ENCODE results near the gene TMCC3. TPM values are rescaled to one million over a fixed set of nuclear protein-coding genes. Genes with fewer than 3 reads are reported as not detected.

The TMCC3 gene
- total and polyA plus RNA-seq, 2 of the 13 experiments (the other 11 are each of a cell fraction or from before 2014, with no cell fraction given): not detected

DNA sequence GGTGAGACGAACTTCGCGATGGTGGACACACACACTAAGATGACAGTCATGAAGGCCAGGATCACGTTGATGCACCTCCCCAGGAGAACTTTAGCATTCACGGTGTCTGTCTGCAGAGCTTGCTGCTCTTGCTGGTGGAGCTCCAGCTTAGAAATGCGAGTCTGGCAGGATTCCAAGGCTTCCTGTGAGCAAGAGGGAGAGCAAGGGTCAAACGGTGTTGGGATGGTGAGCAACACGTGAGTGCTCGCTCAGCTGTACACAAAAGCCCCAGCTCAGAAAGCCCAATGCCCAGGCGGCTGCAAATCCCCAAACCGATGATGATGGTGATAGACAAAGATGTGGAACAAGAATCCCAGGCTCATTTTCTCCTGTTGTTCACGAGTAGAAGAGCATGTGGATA is 78.8 kb downstream of the TMCC3 start (continued):
- TF ChIP-seq EP300 (IDR thresholded peaks at IDR 0.05; ENCODE audit: low read depth in 2 of 2, low read length in 2 of 2) (0 out of 4 replicates have a peak, but pooled peaks of 1 of the 2 experiments have one; percentile 34), EP300 (CRISPR knock-in tag; IDR thresholded peaks at IDR 0.05; ENCODE audit: borderline replicate concordance) (no peak), ZNF431 (CRISPR knock-in tag; IDR thresholded peaks at IDR 0.05; ENCODE audit: borderline replicate concordance, low read depth) (no peak), KDM2A (CRISPR knock-in tag; IDR thresholded peaks at IDR 0.05; ENCODE audit: borderline replicate concordance, low read depth) (peak; percentile 35; the same call in 1 of the 2 replicates), KDM4B (CRISPR knock-in tag; IDR thresholded peaks at IDR 0.05) (0 out of 2 replicates have a peak, but pooled peaks have one; percentile 43), RBAK (CRISPR knock-in tag; IDR thresholded peaks at IDR 0.05) (0 out of 2 replicates have a peak, but pooled peaks have one; percentile 50), ZBTB42 (CRISPR knock-in tag; IDR thresholded peaks at IDR 0.05) (no peak), GPBP1L1 (CRISPR knock-in tag; IDR thresholded peaks at IDR 0.05) (no peak), SPEN (CRISPR knock-in tag; IDR thresholded peaks at IDR 0.05; ENCODE audit: low read depth) (peak; percentile 46; the same call in 1 of the 2 replicates), FOXJ3 (CRISPR knock-in tag; IDR thresholded peaks at IDR 0.05; ENCODE audit: borderline replicate concordance) (peak; percentile 48; the same call in 1 of the 2 replicates), PPARG (CRISPR knock-in tag; conservative IDR thresholded peaks at IDR 0.05) (peak; percentile 85), ARNT (IDR thresholded peaks at IDR 0.05) (no peak), CBX5 (CRISPR knock-in tag; IDR thresholded peaks at IDR 0.05; ENCODE audit: borderline replicate concordance) (peak; percentile 57; the same call in 1 of the 2 replicates), KLF16 (CRISPR knock-in tag; IDR thresholded peaks at IDR 0.05) (no peak), MAX (IDR thresholded peaks at IDR 0.05) (peak; percentile 80), ARNTL (CRISPR knock-in tag; IDR thresholded peaks at IDR 0.05) (peak; percentile 96), KAT2B (IDR thresholded peaks at IDR 0.05; ENCODE audit: borderline replicate concordance, low read depth, low read length) (no peak), HNF1B (CRISPR knock-in tag; IDR thresholded peaks at IDR 0.05) (peak; percentile 62; the same call in 1 of the 2 replicates), SOX13 (IDR thresholded peaks at IDR 0.05) (no peak), SOX13 (CRISPR knock-in tag; conservative IDR thresholded peaks at IDR 0.05 in 1 of 2, IDR thresholded peaks at IDR 0.05 in 1 of 2) (peak in 1 of 2 experiments; percentile 74; a peak in 1 of 4 replicates)
- TF ChIP-seq, protein P1, sequence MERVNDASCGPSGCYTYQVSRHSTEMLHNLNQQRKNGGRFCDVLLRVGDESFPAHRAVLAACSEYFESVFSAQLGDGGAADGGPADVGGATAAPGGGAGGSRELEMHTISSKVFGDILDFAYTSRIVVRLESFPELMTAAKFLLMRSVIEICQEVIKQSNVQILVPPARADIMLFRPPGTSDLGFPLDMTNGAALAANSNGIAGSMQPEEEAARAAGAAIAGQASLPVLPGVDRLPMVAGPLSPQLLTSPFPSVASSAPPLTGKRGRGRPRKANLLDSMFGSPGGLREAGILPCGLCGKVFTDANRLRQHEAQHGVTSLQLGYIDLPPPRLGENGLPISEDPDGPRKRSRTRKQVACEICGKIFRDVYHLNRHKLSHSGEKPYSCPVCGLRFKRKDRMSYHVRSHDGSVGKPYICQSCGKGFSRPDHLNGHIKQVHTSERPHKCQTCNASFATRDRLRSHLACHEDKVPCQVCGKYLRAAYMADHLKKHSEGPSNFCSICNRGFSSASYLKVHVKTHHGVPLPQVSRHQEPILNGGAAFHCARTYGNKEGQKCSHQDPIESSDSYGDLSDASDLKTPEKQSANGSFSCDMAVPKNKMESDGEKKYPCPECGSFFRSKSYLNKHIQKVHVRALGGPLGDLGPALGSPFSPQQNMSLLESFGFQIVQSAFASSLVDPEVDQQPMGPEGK (CRISPR knock-in tag; IDR thresholded peaks at IDR 0.05): peak; percentile 13; the same call in 1 of the 2 replicates
- TF ChIP-seq, protein P2, sequence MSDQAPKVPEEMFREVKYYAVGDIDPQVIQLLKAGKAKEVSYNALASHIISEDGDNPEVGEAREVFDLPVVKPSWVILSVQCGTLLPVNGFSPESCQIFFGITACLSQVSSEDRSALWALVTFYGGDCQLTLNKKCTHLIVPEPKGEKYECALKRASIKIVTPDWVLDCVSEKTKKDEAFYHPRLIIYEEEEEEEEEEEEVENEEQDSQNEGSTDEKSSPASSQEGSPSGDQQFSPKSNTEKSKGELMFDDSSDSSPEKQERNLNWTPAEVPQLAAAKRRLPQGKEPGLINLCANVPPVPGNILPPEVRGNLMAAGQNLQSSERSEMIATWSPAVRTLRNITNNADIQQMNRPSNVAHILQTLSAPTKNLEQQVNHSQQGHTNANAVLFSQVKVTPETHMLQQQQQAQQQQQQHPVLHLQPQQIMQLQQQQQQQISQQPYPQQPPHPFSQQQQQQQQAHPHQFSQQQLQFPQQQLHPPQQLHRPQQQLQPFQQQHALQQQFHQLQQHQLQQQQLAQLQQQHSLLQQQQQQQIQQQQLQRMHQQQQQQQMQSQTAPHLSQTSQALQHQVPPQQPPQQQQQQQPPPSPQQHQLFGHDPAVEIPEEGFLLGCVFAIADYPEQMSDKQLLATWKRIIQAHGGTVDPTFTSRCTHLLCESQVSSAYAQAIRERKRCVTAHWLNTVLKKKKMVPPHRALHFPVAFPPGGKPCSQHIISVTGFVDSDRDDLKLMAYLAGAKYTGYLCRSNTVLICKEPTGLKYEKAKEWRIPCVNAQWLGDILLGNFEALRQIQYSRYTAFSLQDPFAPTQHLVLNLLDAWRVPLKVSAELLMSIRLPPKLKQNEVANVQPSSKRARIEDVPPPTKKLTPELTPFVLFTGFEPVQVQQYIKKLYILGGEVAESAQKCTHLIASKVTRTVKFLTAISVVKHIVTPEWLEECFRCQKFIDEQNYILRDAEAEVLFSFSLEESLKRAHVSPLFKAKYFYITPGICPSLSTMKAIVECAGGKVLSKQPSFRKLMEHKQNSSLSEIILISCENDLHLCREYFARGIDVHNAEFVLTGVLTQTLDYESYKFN (CRISPR knock-in tag; conservative IDR thresholded peaks at IDR 0.05): peak; percentile 52; the same call in 1 of the 2 replicates
